Smooth muscle cell of trachea (primary cell): ENCODE results near the gene BAZ2B. TPM values are rescaled to one million over a fixed set of nuclear protein-coding genes. Genes with fewer than 3 reads are reported as not detected.

Experiments
- total RNA-seq: library from RNA; depleted of rRNA; stranded (reverse); fragments of >200 nt; gene quantifications from 2 replicates; pipeline ENCODE4 v1.2.1, GENCODE V29; 2014

Gene BAZ2B
- 28.9 and 54.0 TPM in 2 replicates for total RNA-seq

DNA sequence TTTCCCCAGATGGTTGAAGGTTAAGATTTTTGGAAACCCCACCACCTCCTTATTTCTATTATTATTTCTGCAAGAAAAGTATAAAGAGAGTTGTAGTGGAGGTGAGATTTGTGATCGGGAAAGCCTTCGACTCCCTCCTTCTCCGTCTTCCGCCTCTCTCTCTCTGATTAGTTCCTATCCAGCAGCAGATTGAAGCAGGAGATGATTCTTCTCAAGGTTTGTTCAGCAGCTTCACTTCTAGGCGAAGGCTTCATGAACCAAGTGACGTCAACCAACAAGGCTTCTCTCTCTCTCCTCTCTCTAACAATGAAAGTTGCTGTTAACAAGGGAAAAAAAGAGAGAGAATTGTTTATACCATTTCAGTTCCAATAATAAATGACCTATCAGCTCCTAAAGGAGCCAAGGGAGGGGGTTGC is at the start of gene BAZ2B:
BAZ2B (minus strand) TSS at position 263 of the 416 bp plus-strand sequence. CDS start 137,829 bp downstream, outside the sequence.

DNA sequence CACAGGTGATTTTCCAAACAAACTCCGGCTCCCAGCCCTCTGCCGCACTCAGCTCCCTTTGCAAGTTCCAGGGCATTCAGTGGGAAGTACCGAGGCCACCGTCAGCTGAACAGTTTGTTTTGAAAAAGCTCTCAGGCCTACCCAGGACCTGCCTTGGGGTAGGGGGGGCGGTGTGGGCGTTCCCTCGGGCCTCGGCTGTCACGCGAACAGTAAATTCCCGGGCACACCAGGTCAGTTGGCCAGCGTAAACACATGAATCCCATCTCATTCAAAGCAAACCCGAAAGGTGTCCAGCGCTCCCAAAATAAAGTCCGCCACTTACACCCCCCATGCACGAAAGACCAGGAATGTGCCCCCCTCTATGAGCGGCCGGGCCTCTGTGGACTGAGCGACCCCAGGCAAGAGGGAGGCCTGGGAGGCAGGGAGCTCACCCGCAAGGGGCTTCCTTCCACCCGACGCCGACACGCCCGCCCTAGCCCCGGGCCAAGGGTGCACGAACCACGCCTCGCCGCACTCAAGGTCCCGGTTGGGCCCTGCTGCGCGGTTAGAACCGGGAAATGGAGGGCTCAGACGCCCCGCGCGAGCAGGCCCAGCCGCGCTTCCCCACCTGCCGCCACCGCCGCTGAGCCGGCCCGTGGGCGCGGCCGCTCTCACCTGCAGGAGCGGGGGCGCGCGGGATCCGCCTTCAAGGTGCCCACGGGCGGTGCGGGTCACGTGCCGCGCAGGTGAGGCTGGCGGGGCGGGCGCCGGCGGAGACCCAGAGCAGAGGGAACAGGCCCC is 330.2 kb downstream of the BAZ2B start, which contains the start of gene WDSUB1:
WDSUB1 (minus strand) TSS at position 775 of the 780 bp plus-strand sequence. CDS start 3,634 bp downstream, outside the sequence.

Other genes starting within 250 kb of the BAZ2B start
- gene MARCHF7, start 96.0 kb upstream of the BAZ2B start, total RNA-seq: 100 and 151 TPM in 2 replicates
- 9.8 and 10.0 TPM in 2 replicates for gene CD302, start 181.7 kb upstream of the BAZ2B start, total RNA-seq